Transverse colon (tissue), 4 donors: ENCODE measurements around the gene MFAP4.

Experiments
- CTCF ChIP-seq, 5 experiments: fragments of 200-600 bp in 3 of 5; fragments of 450-650 bp in 2 of 5; sonication (generic) in 3 of 5; IDR thresholded peaks; 1 replicate in 2 of 5; 2 replicates in 3 of 5; pipeline ENCODE4 v1.5.1; 2016 to 2017; ENCODE audit warnings: antibody characterized with exemption in 5 of 5, inconsistent platforms in 3 of 5, mild to moderate bottlenecking in 2 of 5, moderate library complexity in 1 of 5
- EP300 ChIP-seq: sonication (generic); formaldehyde crosslinking; IDR thresholded peaks from one replicate; pipeline ENCODE4 v1.6.1; 2017; ENCODE audit warnings: antibody characterized with exemption, low read depth
- POLR2A ChIP-seq: fragments of 450-650 bp; IDR thresholded peaks from one replicate; pipeline ENCODE4 v1.6.1; 2016; ENCODE audit warnings: antibody characterized with exemption, mild to moderate bottlenecking, moderate library complexity
- POLR2AphosphoS5 ChIP-seq, 3 donors: sonication (generic); formaldehyde crosslinking; IDR thresholded peaks; one replicate each; pipeline ENCODE4 v1.6.1; 2016; ENCODE audit warnings: antibody characterized with exemption in 3 of 3

GRCh38 chr17:19334331-19334730 is 52.7 kb downstream of the MFAP4 start:
- TF ChIP-seq CTCF (IDR thresholded peaks at IDR 0.05) (no peak), EP300 (no peak), POLR2A (no peak), POLR2AphosphoS5 (IDR thresholded peaks at IDR 0.05) (no peak)
